Measurements from ENCODE around the gene PRAC1. TPM values are rescaled to one million over a fixed set of nuclear protein-coding genes. Genes with fewer than 3 reads are reported as not detected.
A peak's percentile ranks its signal among the peaks of the same experiment; 100 is the strongest.
"Not testable (repeated sequence)": the region's sequence is repeated elsewhere in the genome, so short reads cannot be mapped to it uniquely, and the experiment has no call there.

Gene PRAC1
- total RNA-seq, 3 donors from 2014 or later: not detected

DNA sequence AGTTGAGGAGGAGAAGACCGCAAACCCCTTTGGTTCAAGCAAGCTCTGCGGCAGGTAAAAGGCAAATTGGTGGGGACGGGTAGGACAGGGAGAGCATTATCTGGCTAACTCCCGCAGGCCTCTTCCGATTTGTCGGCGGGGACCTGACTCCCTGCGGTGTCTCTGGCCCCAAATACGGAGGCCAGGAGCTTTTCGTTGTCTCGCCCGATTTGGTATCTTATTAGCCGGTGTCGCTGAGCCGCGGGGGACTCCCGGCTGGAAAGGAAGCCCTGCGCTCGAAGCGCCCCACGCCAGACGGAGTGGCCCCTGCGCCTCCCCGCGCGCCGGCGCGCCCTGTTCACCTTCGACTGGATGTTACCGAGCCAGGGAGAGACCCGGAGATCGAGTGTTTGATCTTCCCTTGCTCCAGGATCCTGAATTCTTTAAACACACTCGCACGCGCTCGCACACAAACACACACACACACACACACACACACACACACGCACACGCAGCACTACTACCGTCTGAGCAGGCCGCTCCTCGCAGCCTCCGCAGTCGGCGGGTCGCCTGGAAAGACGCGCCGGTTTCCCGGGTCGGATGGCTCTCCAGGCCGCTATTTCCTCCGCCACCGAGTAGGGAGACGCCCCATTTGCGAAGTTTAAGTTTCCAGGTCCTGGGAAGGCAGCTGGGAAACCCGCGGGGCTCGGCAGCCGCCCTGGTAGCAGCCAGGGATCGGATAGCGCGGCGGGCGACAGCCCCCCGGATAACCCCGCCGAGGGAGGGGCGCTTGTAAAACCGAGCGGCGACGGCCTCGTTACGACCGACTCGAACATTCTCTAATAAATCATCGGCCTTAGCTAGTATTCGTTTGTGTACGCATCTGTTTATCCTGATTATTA lies 3.3 kb downstream of the PRAC1 start:
- no peaks in the 10 kb centered on the region for H3K36me3 ChIP-seq
- TF ChIP-seq POLR2AphosphoS5 (IDR thresholded peaks at IDR 0.05): no peak
- TF ChIP-seq, protein P1, sequence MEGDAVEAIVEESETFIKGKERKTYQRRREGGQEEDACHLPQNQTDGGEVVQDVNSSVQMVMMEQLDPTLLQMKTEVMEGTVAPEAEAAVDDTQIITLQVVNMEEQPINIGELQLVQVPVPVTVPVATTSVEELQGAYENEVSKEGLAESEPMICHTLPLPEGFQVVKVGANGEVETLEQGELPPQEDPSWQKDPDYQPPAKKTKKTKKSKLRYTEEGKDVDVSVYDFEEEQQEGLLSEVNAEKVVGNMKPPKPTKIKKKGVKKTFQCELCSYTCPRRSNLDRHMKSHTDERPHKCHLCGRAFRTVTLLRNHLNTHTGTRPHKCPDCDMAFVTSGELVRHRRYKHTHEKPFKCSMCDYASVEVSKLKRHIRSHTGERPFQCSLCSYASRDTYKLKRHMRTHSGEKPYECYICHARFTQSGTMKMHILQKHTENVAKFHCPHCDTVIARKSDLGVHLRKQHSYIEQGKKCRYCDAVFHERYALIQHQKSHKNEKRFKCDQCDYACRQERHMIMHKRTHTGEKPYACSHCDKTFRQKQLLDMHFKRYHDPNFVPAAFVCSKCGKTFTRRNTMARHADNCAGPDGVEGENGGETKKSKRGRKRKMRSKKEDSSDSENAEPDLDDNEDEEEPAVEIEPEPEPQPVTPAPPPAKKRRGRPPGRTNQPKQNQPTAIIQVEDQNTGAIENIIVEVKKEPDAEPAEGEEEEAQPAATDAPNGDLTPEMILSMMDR (IDR thresholded peaks at IDR 0.05): no peak
- TF ChIP-seq POLR2A (IDR thresholded peaks at IDR 0.05): no peak
- H3K27me3 ChIP-seq: peaks cover 0 to 100% of the 10 kb centered on the region in 2 donors
- H3K27ac ChIP-seq: no peak overlapping the region
- intact Hi-C loops (cut with DNase I; ENCODE audit: low total_unique reads): no loop called here
- no peaks in the 10 kb centered on the region for H3K9me3 ChIP-seq
- no peaks in the 10 kb centered on the region for H3K4me1 ChIP-seq
- DNase-seq (ENCODE audit: low spot score in 2 of 2): no peak
- peak overlapping the region in 1 of 3 donors; percentile 23 for H3K4me3 ChIP-seq

DNA sequence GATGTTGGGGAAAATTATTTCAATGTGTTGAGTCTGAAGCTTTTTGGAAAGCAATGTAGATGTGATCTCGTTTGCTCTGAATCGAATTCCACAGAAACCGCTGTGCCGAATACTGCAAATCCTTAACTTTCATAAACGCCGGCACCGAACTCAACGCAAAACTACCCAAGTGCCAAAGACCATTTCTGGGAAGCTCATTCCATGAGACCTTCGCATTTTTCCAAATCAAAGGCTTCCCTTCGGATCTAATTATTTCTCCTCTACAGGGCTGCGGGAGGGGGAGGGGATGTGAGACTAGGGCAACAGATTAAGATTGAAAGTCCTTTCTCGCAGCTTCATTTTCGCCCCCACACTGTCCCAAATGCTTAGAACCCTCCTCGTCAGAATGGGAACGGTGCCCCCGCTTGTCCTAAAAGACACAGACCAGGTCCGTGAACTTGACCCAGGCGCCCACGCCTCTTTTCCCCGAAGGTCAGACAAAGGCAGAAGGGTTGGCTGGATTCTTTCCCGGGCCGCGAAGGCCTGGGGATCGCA lies 4.0 kb downstream of the PRAC1 start:
- Histone ChIP-seq H3K4me3 (peak overlapping the region in 1 of 3 donors; percentile 23), H3K4me1 (no peaks in the 10 kb centered on the region), H3K9me3 (no peaks in the 10 kb centered on the region), H3K27me3 (peaks cover 0 to 100% of the 10 kb centered on the region in 2 donors), H3K36me3 (no peaks in the 10 kb centered on the region), H3K27ac (no peak overlapping the region)
- no peak for DNase-seq (ENCODE audit: low spot score in 2 of 2)
- intact Hi-C loops (cut with DNase I; ENCODE audit: low total_unique reads): no loop called here
- TF ChIP-seq, protein P1 (IDR thresholded peaks at IDR 0.05): no peak
- no peak for TF ChIP-seq POLR2A (IDR thresholded peaks at IDR 0.05)
- no peak for TF ChIP-seq POLR2AphosphoS5 (IDR thresholded peaks at IDR 0.05)

DNA sequence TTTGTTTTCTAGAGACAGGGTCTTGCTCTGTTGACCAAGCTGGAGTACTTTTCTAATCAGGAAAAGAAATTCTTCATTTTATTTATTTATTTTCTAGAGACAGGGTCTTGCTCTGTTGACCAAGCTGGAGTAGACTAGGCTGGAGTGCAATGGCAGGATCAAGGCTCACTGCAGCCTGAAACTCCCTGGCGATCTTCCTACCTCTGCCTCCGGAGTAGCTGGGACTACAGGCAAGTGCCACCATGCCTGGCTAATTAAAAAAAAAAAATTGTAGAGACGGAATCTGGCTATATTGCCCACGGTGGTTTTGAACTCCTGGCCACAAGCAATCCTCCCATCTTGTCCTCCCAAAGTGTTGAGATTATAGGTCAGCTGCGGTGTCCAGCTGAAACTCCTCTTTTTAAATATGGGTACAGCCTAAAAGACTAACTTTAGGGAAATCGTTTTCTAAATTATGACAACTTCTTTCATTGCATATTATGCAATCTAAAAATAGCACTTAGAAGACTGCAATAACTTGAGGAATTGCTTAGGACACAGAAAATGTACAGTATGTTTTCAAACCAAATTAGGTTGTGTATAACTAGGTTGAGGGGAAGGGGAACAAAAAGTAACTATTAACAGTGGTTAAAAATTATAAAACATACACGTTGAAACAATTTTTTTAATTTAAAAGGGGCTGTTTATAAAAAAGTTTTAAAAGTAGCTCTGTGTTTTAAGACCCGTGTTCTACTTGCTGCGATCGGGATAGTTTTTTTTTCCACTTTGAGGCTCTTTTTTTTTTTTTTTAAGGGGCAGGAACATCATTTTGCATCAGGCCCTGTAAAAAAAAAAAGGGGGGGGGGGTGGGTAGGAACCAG lies 4.7 kb downstream of the PRAC1 start:
- Histone ChIP-seq H3K27ac (no peak overlapping the region), H3K27me3 (peaks cover 0 to 100% of the 10 kb centered on the region in 2 donors), H3K4me1 (no peaks in the 10 kb centered on the region), H3K4me3 (no peak overlapping the region), H3K36me3 (no peaks in the 10 kb centered on the region), H3K9me3 (no peaks in the 10 kb centered on the region)
- TF ChIP-seq POLR2A (IDR thresholded peaks at IDR 0.05): no peak
- TF ChIP-seq POLR2AphosphoS5 (IDR thresholded peaks at IDR 0.05): no peak
- TF ChIP-seq, protein P1 (IDR thresholded peaks at IDR 0.05): no peak
- intact Hi-C loops (cut with DNase I; ENCODE audit: low total_unique reads): no loop called here
- DNase-seq (ENCODE audit: low spot score in 2 of 2): no peak

GRCh38 chr17:48716549-48716948 lies 5.8 kb downstream of the PRAC1 start:
- H3K9me3 ChIP-seq; H3K27ac ChIP-seq; DNase-seq (ENCODE audit: low spot score in 2 of 2); H3K4me3 ChIP-seq; intact Hi-C loops (cut with DNase I; ENCODE audit: low total_unique reads); H3K36me3 ChIP-seq; H3K4me1 ChIP-seq: not testable (repeated sequence)
- H3K27me3 ChIP-seq: peaks cover 0 to 99% of the 10 kb centered on the region in 2 donors

- no peak for DNase-seq (ENCODE audit: low spot score in 2 of 2)
- Histone ChIP-seq H3K4me3 (no peak overlapping the region), H3K27me3 (peaks cover 0 to 99% of the 10 kb centered on the region in 2 donors), H3K27ac (no peak overlapping the region), H3K4me1 (no peaks in the 10 kb centered on the region), H3K9me3 (no peaks in the 10 kb centered on the region), H3K36me3 (no peaks in the 10 kb centered on the region)
- intact Hi-C loops (cut with DNase I; ENCODE audit: low total_unique reads): no loop called here
- no peak for TF ChIP-seq POLR2A (IDR thresholded peaks at IDR 0.05)
- TF ChIP-seq, protein P1 (IDR thresholded peaks at IDR 0.05): no peak
- TF ChIP-seq POLR2AphosphoS5 (IDR thresholded peaks at IDR 0.05): no peak
Measured at GRCh38 chr17:48715496-48716399, 6.6 kb downstream of the PRAC1 start.
